C4-2B (cell line): Measurements from ENCODE around the gene GLRX.

Experiments used
- ZFX ChIP-seq: fragments of 450-650 bp; IDR thresholded peaks from 2 replicates; pipeline ENCODE4 v1.6.1; 2017
- TF ChIP-seq, protein P1 (sequence below): fragments of 450-650 bp; conservative IDR thresholded peaks from 2 replicates; pipeline ENCODE4 v1.5.1; 2017; ENCODE audit warnings: mild to moderate bottlenecking

DNA sequence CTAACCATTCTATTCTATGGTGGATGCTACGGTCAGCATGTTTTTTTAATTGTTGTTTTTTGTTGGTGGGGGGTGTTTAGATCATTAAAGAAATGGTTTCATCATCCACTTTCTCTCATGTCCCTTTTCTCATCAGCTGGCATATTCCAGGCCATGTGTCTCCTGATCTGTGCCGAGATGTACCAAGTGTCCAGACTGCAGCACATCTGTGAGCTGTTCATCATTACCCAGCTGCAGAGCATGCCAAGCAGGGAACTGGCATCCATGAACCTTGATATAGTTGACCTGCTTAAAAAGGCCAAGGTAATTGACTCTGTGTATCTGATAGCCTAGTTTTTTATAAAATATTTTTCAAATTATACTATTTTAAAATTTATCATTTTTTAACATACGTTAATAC is 38.9 kb downstream of the GLRX start:
- TF ChIP-seq, protein P1, sequence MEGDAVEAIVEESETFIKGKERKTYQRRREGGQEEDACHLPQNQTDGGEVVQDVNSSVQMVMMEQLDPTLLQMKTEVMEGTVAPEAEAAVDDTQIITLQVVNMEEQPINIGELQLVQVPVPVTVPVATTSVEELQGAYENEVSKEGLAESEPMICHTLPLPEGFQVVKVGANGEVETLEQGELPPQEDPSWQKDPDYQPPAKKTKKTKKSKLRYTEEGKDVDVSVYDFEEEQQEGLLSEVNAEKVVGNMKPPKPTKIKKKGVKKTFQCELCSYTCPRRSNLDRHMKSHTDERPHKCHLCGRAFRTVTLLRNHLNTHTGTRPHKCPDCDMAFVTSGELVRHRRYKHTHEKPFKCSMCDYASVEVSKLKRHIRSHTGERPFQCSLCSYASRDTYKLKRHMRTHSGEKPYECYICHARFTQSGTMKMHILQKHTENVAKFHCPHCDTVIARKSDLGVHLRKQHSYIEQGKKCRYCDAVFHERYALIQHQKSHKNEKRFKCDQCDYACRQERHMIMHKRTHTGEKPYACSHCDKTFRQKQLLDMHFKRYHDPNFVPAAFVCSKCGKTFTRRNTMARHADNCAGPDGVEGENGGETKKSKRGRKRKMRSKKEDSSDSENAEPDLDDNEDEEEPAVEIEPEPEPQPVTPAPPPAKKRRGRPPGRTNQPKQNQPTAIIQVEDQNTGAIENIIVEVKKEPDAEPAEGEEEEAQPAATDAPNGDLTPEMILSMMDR, result no peak
- TF ChIP-seq ZFX, result no peak
